H54 (cell line): Measurements from ENCODE around the gene SERPINE2.
"Not testable (repeated sequence)": the region's sequence is repeated elsewhere in the genome, so short reads cannot be mapped to it uniquely, and the experiment has no call there.

Experiments
- DNase-seq: peaks from one replicate; pipeline ENCODE4 v3.0.0; 2011; ENCODE audit warnings: low spot score, mixed read lengths; ENCODE audit not compliant: insufficient read length
- FAIRE-seq: peaks from 3 replicates; lab custom pipeline; 2011; peaks lifted over from hg19 to GRCh38; lab: Jason Lieb, UNC
- POLR2A ChIP-seq: IDR thresholded peaks from 2 replicates; pipeline ENCODE4 v1.6.1; 2011; ENCODE audit warnings: low read depth, mild to moderate bottlenecking, low read length

The SERPINE2 gene

DNA sequence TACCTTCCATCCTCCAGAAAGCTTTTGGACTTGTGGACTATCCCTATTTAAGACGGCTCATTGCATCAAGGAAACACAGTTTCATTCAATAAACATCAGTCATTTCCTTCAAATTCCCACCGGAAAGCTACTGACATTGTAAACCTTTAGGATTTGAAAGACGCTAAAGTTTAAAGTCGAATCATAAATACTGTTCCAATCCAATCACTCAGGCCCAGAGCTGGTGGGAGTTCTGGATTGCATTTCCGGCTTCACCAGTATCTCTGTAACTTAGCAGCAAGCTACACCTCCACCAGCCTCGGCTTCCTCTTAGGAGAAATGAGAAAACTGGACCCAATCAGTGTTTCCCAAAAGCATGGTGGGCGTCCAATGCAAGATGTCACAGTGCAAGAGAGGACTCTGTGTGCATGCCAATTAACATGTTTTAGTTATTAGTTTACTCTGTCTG lies 95.5 kb downstream of the SERPINE2 start:
- FAIRE-seq (no peak), DNase-seq (peak; percentile 26)
- no peak for TF ChIP-seq POLR2A

DNA sequence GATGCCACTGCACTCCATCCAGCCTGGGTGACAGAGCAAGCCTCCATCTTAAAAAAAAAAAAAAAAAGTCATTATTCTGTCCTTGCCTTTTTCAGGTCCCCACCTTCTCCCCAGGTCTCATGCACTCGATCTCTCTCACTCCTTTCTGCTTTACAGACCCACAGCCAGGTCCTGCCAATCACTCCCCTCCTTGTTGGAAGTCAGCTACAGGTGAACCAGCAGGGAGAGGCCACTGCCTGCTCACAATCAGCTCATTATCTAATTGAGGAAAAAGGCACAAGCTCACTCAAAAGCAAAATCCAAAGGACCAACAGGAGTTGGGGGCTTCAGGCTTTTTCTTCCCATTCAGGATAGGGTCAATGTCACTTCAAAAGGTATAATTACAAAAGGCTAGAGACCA lies 96.0 kb downstream of the SERPINE2 start:
- DNase-seq (no peak), FAIRE-seq (no peak)
- no peak for TF ChIP-seq POLR2A

DNA sequence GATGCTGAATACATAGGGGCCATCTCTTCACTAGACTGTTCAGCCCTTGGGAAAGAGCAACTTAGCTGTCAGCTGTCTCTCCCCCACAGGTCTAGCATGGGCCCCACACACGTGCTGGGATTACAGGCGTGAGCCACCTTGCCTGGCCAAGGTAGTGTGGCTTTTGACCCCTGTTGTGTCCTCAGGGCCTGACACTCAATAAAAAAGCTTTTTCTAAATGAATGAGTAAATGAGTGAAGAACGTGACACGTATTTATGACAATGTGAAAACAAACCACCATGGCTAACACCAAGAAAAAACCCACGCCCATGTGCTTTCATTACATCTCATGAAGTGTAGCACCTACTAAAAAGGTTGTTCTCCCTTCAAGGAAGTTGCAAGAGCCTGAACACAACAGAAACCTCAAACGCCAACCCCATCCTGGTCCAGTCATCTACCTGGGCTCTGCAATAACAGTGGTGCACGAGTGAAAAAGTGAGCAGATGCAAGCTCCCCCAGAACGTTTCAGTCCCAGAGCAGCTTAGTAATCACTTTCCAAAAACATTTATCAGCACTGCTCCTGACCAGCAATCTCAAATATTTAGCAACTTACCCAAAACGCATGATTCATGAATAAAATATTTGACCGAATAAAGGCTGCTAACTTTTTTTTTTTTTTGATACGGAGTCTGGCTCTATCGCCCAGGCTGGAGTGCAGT lies 97.4 kb downstream of the SERPINE2 start:
- DNase-seq (peak; percentile 62), FAIRE-seq (peak; percentile 70)
- no peak for TF ChIP-seq POLR2A

DNA sequence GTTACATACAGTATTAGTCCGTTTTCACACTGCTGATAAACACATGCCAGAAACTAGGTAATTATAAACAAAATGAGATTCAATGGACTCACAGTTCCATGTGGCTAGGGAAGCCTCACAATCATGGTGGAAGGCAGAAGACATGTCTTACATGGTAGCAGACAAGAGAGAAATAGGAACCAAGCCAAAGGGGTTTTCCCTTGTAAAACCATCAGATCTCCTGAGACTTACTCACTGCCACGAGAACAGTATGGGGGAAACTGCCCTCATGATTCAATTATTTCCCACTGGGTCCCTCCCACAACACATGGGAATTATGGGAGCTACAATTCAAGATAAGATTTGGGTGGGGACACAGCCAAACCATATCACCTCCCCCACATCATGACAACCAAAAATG lies 99.6 kb downstream of the SERPINE2 start:
- not testable (repeated sequence) for FAIRE-seq, DNase-seq

DNA sequence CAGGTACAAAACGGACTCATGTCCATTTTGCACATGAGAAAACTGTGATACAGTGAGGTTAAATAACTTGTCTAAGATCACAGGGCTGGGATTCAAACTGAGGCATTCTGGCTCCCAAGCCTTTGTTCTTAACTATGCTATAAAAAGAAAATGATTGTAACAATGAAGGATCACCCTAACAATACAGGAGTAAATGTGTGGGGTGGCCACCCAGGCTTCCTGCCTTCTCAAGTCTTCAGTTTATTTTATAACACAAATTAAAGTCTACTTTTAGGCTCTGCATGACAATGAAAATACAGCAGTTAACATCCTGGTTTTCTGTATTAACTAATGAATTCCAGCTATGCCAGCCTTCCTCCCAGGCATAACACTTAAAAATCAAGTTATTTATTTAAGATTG lies 101.6 kb downstream of the SERPINE2 start:
- DNase-seq: no peak
- TF ChIP-seq POLR2A: no peak
- FAIRE-seq: no peak

DNA sequence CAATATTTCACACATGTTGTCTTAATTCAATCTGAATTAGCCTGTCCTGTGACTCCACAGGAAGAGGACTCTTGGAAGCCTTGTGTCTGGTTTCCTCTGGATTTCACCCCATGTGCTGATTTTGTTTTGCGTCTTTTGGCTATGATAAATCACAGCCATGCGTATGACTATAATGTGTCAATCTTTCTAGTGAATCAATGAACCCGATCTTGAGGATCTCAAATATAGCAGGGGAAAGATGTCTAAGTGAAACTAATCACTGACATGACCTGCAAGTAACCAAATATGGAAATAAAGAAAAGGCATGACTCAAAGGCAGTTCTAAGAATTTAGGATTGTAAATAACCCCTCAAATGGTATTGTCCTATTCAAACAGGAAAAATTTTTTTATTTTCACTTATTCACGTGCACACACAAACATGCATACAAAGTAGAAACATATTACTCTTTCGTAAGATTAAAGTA lies 102.2 kb downstream of the SERPINE2 start:
- TF ChIP-seq POLR2A: no peak
- DNase-seq (no peak), FAIRE-seq (no peak)

DNA sequence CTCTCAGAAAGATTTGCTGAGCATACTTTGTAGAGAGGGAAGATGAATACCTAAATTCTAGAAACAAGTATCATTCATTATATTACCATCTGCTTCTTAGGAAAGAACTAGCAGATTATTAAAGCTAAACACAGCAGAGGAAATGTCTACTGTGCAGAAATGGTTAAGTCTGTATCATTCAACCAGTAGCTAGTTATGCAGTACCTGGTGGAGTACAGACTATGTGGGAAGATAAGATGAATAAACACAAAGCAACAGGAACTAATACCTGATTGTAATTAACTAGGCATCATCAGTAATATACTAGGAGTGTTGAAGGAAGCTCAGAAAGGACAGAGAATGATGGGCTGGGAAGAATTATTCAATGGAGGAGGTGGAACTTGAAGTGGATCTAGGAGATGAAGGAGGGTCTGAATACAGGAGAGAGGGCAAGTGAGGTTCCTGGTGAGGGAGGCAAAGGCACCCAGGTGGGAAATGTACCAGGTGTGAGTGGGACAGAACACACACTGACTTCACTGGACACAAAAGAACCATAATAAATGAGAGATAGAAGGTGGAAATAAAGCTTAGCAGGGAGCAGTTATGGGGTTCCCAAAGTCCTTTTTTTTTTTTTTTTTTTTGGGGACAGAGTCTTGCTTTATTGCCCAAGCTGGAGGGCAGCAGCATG lies 103.5 kb downstream of the SERPINE2 start:
- DNase-seq (no peak), FAIRE-seq (no peak)
- no peak for TF ChIP-seq POLR2A

DNA sequence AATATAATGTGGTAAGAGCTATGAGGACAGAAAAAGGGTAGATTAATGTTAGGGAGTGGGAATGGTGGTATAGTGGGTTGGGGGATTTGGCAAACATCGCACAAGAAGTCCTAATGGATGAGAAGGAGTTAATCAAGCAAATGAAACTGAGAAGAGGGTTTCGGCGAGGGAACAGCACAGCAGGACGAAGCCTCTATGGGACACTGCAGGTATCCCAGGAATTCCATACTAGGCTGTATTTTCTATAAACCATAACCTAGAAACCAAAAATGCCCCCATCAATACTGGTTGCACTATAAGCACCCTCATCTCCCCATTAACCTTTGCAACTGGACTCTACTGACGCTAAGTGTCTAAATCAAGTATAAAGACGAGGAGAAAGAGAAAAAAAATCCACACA lies 104.2 kb downstream of the SERPINE2 start:
- no peak for TF ChIP-seq POLR2A
- FAIRE-seq: no peak
- DNase-seq: no peak

DNA sequence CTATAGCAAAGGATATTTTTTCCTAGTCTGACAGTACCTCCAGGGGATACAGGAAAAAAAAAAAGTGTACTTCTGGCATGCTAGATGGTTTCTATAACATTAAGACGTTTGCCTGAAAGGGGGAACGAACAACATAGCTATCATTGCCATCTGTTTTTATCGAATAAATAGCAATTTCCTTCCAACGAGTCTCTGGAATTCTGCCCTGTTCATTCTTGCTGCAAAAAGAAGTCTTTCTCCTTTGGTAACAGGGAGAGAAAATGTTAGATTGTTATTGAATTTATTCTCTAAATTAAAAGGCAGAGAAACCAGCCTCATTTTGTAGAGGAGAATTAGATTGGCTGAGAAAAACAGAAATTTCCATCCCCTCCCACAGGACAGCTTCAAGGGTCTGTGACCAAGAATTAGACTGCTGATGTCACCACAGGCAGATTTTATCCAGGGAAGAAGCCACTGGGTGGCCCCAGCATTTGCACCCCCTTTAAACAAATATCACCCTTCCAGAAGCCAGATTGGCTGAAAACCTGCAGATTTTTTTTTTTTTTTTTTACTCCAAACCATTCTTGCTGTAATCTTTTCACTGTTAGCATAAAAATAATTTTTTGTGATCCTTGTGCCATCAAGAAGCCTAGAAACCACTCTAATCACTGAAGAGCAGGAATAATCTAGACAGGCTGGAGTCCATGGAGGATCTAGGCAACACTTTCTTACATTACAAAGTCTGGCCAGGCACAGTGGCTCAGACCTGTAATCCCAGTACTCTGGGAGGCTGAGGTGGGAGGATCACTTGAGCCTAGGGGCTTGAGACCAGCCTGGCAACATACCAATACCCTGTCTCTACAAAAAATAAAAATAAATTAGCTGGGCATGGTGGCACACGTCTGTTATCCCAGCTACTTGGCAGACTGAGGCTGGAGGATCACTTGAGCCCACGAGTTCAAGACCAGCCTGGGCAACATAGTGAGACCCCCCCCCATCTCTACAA lies 106.0 kb downstream of the SERPINE2 start:
- FAIRE-seq (no peak), DNase-seq (no peak)
- TF ChIP-seq POLR2A: no peak

DNA sequence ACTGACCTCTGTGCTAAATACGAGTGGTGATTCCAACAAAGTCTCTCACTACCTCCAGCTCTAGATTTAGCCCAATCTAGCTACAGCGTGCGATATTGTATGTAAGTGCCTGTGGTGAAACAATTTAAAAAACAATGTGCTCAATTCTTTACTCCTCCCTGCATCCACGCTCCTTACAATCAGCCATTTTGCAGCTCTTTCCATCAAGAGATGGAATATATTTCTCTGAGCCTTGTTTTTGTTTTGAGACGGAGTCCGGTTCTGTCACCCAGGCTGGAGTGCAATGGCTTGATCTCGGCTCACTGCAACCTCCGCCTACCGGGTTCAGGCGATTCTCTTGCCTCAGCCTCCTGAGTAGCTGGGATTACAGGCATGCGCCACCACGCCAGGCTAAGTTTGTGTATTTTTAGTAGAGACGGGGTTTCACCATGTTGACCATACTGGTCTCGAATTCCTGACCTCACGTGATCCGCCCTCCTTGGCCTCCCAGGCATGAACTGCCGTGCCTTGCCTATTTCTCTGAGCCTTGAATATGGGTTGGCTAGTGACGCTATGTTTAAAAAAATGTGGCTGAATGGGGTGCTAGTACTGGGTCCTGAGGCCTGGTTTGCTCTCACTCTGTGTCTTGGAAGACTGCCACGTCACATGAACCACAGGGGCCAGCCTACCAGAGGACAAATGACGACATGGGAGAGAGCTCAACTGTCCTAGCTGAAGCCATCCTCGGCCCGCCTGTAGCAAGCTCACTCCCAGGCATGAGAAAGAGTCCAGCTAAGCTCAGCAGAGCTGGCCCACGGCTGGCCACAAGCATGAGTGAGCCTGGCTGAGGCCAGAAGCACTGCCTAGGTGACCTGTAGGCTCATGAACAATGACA lies 108.7 kb downstream of the SERPINE2 start:
- TF ChIP-seq POLR2A: no peak
- no peak for DNase-seq
- peak; percentile 74 for FAIRE-seq

DNA sequence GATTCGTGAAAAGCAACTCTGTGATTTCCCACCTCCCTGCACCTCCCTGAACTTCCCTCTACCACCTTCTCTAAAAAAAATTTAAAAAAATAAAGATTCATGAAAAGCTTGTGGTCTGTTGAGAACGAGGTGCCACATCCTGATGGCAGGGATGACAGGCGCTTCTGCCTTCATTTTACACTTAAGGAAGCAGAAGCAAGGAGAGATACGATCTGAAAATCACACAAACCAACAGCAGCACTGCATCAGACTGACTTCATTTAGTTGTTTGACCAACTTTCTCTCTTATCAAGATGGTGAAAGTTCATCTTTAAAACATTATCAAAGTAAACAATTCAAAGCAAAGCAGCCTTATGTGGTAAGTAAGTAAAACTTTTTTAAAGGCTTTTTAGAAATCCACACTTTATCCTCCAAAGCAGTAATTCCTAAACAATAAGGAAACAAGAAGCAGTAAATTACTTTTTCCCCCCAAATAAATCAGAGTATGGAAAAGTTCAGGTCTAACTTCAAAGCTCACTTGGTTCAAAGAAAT lies 109.4 kb downstream of the SERPINE2 start:
- no peak for FAIRE-seq
- TF ChIP-seq POLR2A: no peak
- DNase-seq: no peak

DNA sequence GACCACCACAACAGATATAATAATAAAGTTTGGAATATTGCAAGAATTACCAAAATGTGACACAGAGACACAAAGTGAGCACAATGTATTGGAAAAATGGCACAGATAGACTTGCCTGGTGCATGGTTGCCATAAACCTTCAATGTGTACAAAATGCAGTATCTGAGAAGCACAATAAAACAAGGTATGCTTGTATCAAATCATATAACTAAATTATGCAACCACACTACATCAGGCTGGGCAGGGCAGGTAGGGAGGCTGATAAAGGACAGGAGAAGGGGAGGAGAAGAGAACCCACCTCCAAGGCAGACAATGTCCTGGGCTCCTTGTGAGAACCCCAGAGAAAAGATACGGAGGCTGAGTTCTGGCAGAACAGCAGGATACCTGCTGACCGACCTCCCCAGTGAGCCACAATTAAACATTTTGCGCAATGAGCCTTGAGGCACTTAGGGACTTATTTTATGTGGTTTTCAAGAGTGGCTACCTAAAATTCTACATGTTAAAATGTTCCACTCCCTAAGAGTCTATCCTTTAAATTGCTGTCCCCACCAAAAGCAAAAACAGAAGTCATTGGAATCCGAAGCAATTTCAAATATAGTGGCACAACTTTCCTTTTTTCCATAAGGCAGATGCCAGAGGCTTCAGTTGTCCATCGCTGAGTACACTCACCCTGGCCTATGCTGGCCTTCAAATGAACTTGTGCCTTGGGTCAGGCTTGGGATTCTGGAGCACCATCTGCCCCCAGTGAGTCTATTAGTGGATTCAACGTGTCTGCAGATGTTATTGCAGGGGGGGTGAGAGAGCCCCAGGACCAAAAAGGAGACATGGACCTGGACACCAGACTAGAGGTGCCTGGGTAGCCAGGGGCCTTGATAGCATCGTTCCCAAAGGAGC lies 110.7 kb downstream of the SERPINE2 start:
- FAIRE-seq (no peak), DNase-seq (no peak)
- no peak for TF ChIP-seq POLR2A
